NB4 (cell line): ENCODE measurements around the gene LYPD6B.

ENCODE experiments used
- DNase-seq: peaks from one replicate; pipeline ENCODE4 v3.0.0; 2010; ENCODE audit warnings: low read depth
- H3K4me3 ChIP-seq: one replicate; pipeline ENCODE4 v1.5.1; 2011; ENCODE audit warnings: mild to moderate bottlenecking, low read depth, low read length, moderate library complexity
- CTCF ChIP-seq: IDR thresholded peaks from one replicate; pipeline ENCODE4 v1.5.1; 2012; ENCODE audit warnings: low read depth, low read length
- MAX ChIP-seq: IDR thresholded peaks from 2 replicates; pipeline ENCODE4 v1.6.1; 2011; ENCODE audit warnings: low read depth, low read length
- MYC ChIP-seq: IDR thresholded peaks from 2 replicates; pipeline ENCODE4 v1.6.1; 2011; ENCODE audit warnings: low read depth, low read length
- POLR2A ChIP-seq: IDR thresholded peaks from 2 replicates; pipeline ENCODE4 v1.6.1; 2011; ENCODE audit warnings: mild to moderate bottlenecking; ENCODE audit not compliant: insufficient read length; ENCODE audit errors: extremely low read depth

Gene LYPD6B

GRCh38 chr2:149015926-149016563 lies 22.5 kb upstream of the LYPD6B start:
- TF ChIP-seq MYC (no peak), POLR2A (no peak), MAX (no peak), CTCF (no peak)

DNA sequence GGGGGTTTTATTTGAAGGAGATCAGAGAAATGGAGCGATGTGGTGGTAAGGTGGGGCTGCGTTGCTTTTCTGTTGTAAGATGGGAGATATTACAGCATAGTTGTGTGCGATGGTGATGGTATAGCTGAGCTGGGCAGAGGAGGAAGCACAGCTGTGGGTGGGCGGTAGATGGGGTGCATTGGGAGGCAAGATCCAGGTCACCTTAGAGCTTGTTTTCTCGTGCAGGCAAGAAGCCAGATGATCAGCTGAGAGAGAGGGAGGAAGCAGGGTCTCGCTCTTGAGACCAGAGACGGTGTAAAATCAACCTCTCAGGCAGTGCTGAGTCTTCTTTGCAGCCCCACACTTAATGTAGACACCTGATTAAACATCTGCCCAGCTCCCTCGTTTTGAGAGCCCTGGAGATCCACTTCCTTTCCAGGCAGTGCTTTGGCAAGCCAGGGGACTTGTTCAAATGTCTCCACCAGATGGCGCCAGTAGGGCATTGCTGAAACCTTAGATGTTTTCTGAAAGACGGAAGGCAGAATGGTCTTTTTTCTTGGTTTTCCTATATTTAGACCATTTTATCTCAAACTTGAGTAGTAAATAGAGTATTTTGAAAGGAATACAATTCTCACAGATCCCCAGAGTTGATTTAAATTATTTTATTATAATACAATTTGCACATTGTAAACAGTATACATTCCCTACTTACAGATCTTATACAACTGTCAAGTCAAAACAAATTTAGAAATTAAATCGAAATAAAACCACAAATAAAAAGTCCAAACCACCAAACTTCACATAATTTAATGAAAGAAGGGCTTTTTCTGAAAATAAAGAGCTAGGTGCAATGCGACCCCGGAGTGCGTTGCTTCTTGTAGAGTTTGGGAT lies 21.1 kb upstream of the LYPD6B start:
- peak; percentile 85 for DNase-seq
- TF ChIP-seq POLR2A (no peak), CTCF (peak; percentile 91), MAX (no peak), MYC (no peak)
- H3K4me3 ChIP-seq: no peak overlapping the region

More at GRCh38 chr2:149015926-149016563, 22.5 kb upstream of the LYPD6B start:
- DNase-seq: no peak
- H3K4me3 ChIP-seq: no peak overlapping the region

DNA sequence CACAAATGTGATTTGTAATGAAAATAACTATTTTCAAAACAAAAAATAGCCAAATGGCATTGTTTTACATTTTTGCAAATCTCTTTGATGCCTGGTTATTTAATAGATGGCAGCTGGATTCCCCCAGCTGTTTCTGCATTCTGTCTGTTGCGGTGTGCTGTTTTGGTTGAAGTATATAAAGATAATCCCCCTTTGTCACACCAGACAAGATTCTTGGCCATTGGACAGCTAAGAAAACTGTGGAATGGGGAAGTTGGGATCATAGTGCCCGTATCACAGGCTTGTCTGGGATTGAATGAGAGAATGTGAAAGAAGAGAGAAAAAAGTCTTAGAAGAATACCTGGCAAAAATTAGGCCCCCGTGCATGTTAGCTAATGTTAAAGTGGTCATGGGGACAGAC lies 19.5 kb upstream of the LYPD6B start:
- TF ChIP-seq POLR2A (no peak), CTCF (no peak), MAX (no peak), MYC (no peak)
- no peak overlapping the region for H3K4me3 ChIP-seq

DNA sequence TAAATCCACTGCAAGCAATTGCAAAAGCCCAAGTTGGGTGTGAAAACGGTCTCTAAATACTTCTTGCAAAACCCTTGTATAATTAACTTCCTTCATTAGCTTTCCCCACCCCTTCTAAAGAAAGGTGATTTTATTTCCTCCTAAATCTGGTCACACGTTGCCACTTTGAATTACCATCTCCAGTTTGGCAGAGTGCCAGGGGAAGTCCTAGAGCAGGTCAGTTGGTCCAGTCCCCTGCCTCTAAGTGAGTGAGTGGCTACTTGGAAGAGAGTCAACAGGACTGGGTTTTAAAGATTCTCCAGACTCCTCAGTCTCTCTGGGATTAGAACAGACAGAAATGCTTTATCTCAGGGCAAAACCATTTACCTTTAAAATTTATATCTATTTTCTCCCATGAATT lies 18.7 kb upstream of the LYPD6B start:
- H3K4me3 ChIP-seq: no peak overlapping the region
- DNase-seq: peak; percentile 29
- TF ChIP-seq CTCF (no peak), MYC (no peak), POLR2A (no peak), MAX (no peak)

More for the DNA sequence above, 19.5 kb upstream of the LYPD6B start:
- DNase-seq: no peak

DNA sequence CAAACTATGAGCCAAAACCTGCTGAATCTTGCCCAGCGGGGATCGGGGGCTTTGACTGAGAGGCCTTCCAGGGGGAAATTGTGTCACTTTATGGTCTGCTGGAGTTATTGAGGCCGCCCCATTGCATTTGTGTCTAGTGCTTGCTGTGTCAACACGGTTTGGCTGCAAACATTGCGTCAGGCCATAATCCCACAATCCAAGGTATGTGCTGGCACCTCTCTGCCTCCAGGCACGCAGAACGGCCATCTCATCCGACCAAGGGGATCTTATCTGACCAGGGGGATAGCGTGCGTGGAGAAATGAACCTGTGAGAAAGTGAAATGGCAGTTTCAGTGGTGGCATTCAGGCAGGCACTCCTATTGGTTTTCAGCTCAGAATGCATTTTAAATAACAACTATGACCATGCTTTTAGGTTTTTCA lies 18.1 kb upstream of the LYPD6B start:
- H3K4me3 ChIP-seq: no peak overlapping the region
- DNase-seq: peak; percentile 26
- TF ChIP-seq CTCF: no peak
- no peak for TF ChIP-seq POLR2A
- TF ChIP-seq MAX: no peak
- TF ChIP-seq MYC: no peak
